PC-9 (cell line): Measurements from ENCODE around the gene COL27A1. TPM values are rescaled to one million over a fixed set of nuclear protein-coding genes. Genes with fewer than 3 reads are reported as not detected.

Experiments used
- BruUV-seq: library from RNA; stranded (reverse); fragments of 400-500 nt; replicated peaks from 2 replicates; lab custom pipeline; 2021; lab: Mats Ljungman, UMichigan
- CTCF ChIA-PET: fragments of 300-600 bp; sonication (Branson Sonifier 250); formaldehyde crosslinking; loops from one replicate; lab custom pipeline; 2022; ENCODE audit warnings: antibody characterized with exemption; lab: Charles Lee
- POLR2A ChIA-PET: fragments of 300-600 bp; sonication (Branson Sonifier 250); formaldehyde crosslinking; loops from one replicate; lab custom pipeline; 2022; ENCODE audit warnings: antibody characterized with exemption; ENCODE audit not compliant: unreplicated experiment; lab: Charles Lee
- DNase-seq, 2 experiments: peaks; one replicate each; pipeline versions ENCODE4 v3.0.0 to v3.0.0-alpha.2; 2015 to 2022; ENCODE audit warnings: mixed read lengths in 1 of 2
- H2AFZ ChIP-seq: fragments of 200-600 bp; sonication (generic); 2 replicates; pipeline ENCODE4 v1.8.1; 2017; ENCODE audit warnings: antibody characterized with exemption
- H3F3A ChIP-seq: fragments of 200-600 bp; sonication (generic); 2 replicates; pipeline ENCODE4 v1.8.1; 2017; ENCODE audit warnings: antibody characterized with exemption, mild to moderate bottlenecking, low read depth; ENCODE audit not compliant: insufficient read depth
- H3K27ac ChIP-seq: fragments of 200-600 bp; sonication (generic); 2 replicates; pipeline ENCODE4 v1.6.1; 2016; ENCODE audit warnings: mixed run types
- H3K27me3 ChIP-seq: fragments of 200-600 bp; sonication (generic); 2 replicates; pipeline ENCODE4 v1.6.1; 2016; ENCODE audit warnings: low read depth, mixed run types; ENCODE audit not compliant: insufficient read depth
- H3K36me3 ChIP-seq: fragments of 200-600 bp; sonication (generic); 2 replicates; pipeline ENCODE4 v1.6.1; 2016; ENCODE audit warnings: low read depth, mixed run types
- H3K4me1 ChIP-seq: fragments of 200-600 bp; sonication (generic); replicated peaks from 2 replicates; pipeline ENCODE4 v1.6.1; 2016; ENCODE audit warnings: mixed run types; ENCODE audit not compliant: insufficient read depth
- H3K4me2 ChIP-seq: fragments of 200-600 bp; sonication (generic); 2 replicates; pipeline ENCODE4 v1.6.1; 2017; ENCODE audit warnings: mixed run types
- H3K4me3 ChIP-seq: fragments of 200-600 bp; sonication (generic); 2 replicates; pipeline ENCODE4 v1.6.1; 2016; ENCODE audit warnings: mixed run types
- H3K79me2 ChIP-seq: fragments of 200-600 bp; sonication (generic); 2 replicates; pipeline ENCODE4 v1.6.1; 2017; ENCODE audit warnings: low read depth, mixed run types
- H3K9me2 ChIP-seq: fragments of 200-600 bp; sonication (generic); 2 replicates; pipeline ENCODE4 v1.8.1; 2017; ENCODE audit warnings: mild to moderate bottlenecking; ENCODE audit not compliant: insufficient read depth
- H3K9me3 ChIP-seq: fragments of 200-600 bp; sonication (generic); 2 replicates; pipeline ENCODE4 v1.8.1; 2016; ENCODE audit warnings: low read depth; ENCODE audit not compliant: insufficient read depth
- H4K20me1 ChIP-seq: fragments of 200-600 bp; sonication (generic); 2 replicates; pipeline ENCODE4 v1.8.1; 2017; ENCODE audit not compliant: insufficient read depth
- EZH2 ChIP-seq: fragments of 200-600 bp; sonication (generic); IDR thresholded peaks from 2 replicates; pipeline ENCODE4 v1.8.0; 2017; ENCODE audit warnings: antibody characterized with exemption, low read depth
- intact Hi-C: fragments of 100-400 bp; cut with micrococcal nuclease; formaldehyde crosslinking; loops from one replicate; pipeline ENCODE4 v1.10.0; 2022; ENCODE audit not compliant: unreplicated experiment
- total RNA-seq: library from RNA; stranded (reverse); gene quantifications from 2 replicates; pipeline ENCODE4 v1.2.3, GENCODE V29; 2021
- TF ChIP-seq, protein P1 (sequence below): fragments of 200-600 bp; sonication (generic); conservative IDR thresholded peaks from 2 replicates; pipeline ENCODE4 v1.6.1; 2017; ENCODE audit warnings: mixed run types, antibody characterized with exemption, mild to moderate bottlenecking, moderate library complexity

Gene COL27A1
- total RNA-seq, 1 experiment from 2014 or later = 0.39 TPM

DNA sequence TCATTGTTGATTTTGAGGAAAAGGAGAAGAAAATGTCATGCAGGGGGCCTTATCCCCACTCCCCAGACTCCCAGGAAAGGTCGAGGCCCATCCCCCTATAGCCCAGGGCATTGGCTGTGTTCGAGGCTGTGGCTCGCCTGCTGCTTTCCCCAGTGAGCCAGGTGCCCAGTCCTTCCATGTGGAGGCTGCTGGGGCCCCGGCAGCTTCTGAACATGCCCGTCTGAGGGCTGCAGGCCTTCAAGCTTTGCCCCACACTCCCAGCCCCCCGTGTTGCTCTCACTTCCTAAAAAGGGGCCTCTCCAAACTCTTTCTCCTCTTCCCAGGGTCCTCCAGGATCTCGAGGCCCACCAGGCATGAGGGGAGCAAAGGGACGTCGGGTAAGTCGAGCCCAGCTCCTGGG is 102.9 kb downstream of the COL27A1 start:
- ChIA-PET POLR2A (no interaction called here), CTCF (no interaction called here)
- Histone ChIP-seq H2AFZ (no peak overlapping the region), H3K4me1 (no peaks in the 10 kb centered on the region), H3K79me2 (no peaks in the 10 kb centered on the region), H4K20me1 (no peaks in the 10 kb centered on the region), H3K4me3 (no peak overlapping the region), H3K36me3 (no peaks in the 10 kb centered on the region), H3K27me3 (peaks cover 38% of the 10 kb centered on the region), H3F3A (no peaks in the 10 kb centered on the region), H3K4me2 (no peak overlapping the region), H3K27ac (no peak overlapping the region), H3K9me2 (no peaks in the 10 kb centered on the region), H3K9me3 (no peaks in the 10 kb centered on the region)
- TF ChIP-seq, protein P1, sequence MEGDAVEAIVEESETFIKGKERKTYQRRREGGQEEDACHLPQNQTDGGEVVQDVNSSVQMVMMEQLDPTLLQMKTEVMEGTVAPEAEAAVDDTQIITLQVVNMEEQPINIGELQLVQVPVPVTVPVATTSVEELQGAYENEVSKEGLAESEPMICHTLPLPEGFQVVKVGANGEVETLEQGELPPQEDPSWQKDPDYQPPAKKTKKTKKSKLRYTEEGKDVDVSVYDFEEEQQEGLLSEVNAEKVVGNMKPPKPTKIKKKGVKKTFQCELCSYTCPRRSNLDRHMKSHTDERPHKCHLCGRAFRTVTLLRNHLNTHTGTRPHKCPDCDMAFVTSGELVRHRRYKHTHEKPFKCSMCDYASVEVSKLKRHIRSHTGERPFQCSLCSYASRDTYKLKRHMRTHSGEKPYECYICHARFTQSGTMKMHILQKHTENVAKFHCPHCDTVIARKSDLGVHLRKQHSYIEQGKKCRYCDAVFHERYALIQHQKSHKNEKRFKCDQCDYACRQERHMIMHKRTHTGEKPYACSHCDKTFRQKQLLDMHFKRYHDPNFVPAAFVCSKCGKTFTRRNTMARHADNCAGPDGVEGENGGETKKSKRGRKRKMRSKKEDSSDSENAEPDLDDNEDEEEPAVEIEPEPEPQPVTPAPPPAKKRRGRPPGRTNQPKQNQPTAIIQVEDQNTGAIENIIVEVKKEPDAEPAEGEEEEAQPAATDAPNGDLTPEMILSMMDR = no peak
- no peak for TF ChIP-seq EZH2
- no TSS peak for BruUV-seq
- intact Hi-C loops = no loop called here
- no peak for DNase-seq

DNA sequence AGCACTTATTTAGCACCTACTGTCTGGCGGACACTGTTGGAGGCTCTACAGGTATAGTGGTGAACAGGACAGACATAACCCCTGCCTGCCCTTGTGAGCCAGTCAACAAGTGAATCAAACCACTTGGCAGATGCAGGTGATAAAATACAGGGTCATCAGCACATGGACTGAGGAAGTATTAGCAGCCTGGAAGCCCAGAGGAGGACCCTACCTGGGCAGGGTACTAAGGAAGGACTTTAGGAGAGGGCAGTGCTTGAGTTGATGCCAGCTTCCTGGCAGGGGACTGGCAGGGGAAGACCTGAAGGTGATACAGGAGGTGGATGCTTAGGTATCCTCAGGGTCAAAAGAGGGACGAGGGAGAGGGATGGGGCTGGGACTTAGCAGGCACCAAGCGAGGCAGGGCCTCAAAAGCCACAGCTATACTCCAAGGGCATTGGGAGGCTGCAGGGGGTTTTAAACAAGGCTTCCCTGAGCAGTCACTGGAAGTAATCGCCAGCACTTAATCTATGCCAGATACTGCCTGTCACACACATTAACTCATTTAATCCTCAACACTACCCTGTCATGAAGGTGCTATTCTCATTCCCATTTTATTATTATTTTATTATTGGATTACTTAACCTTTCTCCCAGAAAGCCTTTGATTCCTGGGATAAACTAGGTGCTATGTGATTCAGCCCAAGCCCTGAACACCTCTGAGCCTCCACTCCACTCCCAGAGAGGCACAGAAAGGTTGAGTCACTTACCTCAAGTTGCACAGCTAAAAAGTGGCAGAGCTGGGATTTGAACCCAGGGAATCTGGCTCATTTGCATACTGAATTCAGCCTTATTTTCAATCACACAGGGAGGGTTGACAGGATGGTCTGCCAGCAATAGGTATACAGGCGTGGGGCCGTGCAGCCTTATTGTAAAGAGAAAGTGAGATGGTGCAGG is 103.8 kb downstream of the COL27A1 start:
- TF ChIP-seq, protein P1 = no peak
- TF ChIP-seq EZH2 = no peak
- no TSS peak for BruUV-seq
- no peak overlapping the region for H3K4me2 ChIP-seq
- no peaks in the 10 kb centered on the region for H3F3A ChIP-seq
- H4K20me1 ChIP-seq = no peaks in the 10 kb centered on the region
- H3K4me1 ChIP-seq = no peaks in the 10 kb centered on the region
- H3K79me2 ChIP-seq = no peaks in the 10 kb centered on the region
- ChIA-PET CTCF (no interaction called here), POLR2A (no interaction called here)
- H3K27ac ChIP-seq = no peak overlapping the region
- intact Hi-C loops = no loop called here
- no peak overlapping the region for H2AFZ ChIP-seq
- peaks cover 31% of the 10 kb centered on the region for H3K27me3 ChIP-seq
- DNase-seq = no peak
- no peaks in the 10 kb centered on the region for H3K36me3 ChIP-seq
- H3K4me3 ChIP-seq = no peak overlapping the region
- no peaks in the 10 kb centered on the region for H3K9me3 ChIP-seq
- no peaks in the 10 kb centered on the region for H3K9me2 ChIP-seq

DNA sequence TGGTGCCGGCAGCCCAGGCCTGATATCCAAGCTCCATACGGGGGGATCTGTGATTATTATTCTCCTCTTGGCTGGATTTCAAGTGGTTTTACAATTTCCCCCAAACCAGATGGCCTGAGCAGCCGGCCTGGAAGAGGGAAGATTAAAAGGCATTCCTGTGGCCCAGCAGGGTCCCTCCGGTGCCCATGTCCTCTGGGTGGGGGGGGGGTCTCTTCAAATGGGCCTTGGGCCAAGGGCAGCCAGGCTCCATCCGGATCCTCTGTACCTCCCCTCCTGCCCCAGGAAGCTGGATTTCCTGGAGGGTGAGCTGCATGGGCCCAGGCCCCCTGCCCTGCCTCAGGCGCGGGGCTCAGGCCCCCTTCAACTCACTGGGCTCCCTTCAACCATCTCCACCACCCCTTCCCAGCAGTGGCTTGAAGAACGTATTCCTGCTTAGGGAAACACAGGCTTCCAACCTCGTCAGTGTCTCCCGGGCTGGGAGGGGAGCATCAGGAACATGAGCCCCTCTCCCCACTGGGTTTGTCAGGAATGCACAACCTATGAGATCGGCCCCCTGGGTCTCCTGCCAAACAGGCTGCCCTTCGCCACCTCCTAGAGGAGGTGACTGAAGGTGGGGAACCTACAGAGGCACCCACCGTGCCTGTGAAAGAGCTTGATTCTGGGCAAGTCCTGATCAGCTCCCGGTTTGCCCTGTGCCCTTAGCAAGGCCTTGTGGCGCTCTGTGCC is 104.6 kb downstream of the COL27A1 start:
- Histone ChIP-seq H3K79me2 (no peaks in the 10 kb centered on the region), H3K9me2 (no peaks in the 10 kb centered on the region), H4K20me1 (no peaks in the 10 kb centered on the region), H3K36me3 (no peaks in the 10 kb centered on the region), H3K27ac (no peak overlapping the region), H3K4me1 (no peaks in the 10 kb centered on the region), H3K4me3 (no peak overlapping the region), H3K9me3 (no peaks in the 10 kb centered on the region), H3K4me2 (no peak overlapping the region), H3F3A (no peaks in the 10 kb centered on the region), H2AFZ (no peak overlapping the region), H3K27me3 (peaks cover 24% of the 10 kb centered on the region)
- intact Hi-C loops = no loop called here
- no peak for DNase-seq
- CTCF ChIA-PET = no interaction called here
- POLR2A ChIA-PET = no interaction called here
- TF ChIP-seq, protein P1 = no peak
- no peak for TF ChIP-seq EZH2
- no TSS peak for BruUV-seq
